CD4-positive, alpha-beta T cell treated with Interleukin-15 for 4 hours (primary cell): ENCODE results near the gene PEBP1.
"Not testable (repeated sequence)": the region's sequence is repeated elsewhere in the genome, so short reads cannot be mapped to it uniquely, and the experiment has no call there.

Experiments
- DNase-seq: peaks from one replicate; pipeline ENCODE4 v3.0.0-alpha.2; 2020; ENCODE audit warnings: low spot score

PEBP1 gene

GRCh38 chr12:118135788-118136558 lies at the start of gene PEBP1:
PEBP1 (plus strand) TSS chr12:118136124; CDS start chr12:118136210, 86 bp downstream.
- DNase-seq = peak; percentile 91

DNA sequence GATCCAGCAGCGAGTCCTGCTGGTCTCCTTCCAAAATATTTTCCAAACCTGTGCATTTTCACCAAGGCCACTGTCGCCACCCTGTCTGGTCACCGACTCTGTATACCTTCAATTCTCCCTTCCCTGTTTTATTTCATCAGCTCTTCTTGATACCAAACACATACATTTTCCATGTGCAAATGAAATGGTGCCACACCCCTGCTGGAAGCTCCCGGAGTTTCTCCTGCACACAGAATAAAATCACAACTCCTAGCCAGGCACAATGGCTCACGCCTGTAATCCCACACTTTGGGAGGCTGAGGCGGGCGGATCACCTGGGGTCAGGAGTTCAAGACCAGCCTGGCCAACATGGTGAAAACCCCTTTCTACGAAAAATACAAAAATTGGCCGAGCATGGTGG lies 46.1 kb upstream of the PEBP1 start:
- no peak for DNase-seq

- DNase-seq = no peak
Measured at GRCh38 chr12:118094039-118094438, 41.9 kb upstream of the PEBP1 start.

GRCh38 chr12:118098401-118098800 lies 37.5 kb upstream of the PEBP1 start:
- DNase-seq = no peak

DNA sequence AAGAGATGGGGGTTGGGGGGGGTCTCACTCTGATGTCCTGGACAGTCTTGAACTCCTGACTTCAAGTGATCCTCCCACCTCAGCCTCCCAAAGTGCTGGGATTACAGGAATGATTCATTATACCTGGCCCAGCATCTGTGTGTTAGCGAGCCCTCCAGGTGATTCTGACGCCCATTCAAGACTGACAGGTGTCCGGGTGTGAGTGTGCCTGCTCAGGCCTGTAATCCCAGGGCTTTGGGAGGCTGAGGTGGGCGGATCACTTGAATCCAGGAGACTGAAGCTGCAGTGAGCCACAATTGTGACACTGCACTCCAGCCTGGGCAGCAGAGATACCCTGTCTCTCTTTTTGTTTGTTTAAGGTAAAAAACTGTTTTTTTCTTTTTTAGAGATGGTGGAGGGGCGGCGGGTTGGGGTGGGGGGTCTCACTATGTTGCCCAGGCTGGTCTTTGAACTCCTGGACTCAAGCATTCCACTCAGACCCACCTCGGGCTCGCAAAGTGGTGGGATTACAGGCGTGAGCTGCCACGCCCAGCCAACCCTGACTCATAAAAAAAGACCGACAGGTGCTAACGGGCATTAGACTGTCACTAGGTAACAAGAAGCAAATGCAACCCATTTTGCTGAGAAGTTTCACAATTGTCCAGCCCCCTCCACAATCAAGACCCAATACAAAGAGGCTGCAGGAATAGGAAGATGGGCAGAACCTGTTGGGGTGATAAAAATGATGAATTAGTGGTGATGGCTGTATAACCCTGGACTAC lies 36.8 kb upstream of the PEBP1 start:
- DNase-seq = no peak

- no peak for DNase-seq
Measured at GRCh38 chr12:118101051-118101450, 34.9 kb upstream of the PEBP1 start.

DNA sequence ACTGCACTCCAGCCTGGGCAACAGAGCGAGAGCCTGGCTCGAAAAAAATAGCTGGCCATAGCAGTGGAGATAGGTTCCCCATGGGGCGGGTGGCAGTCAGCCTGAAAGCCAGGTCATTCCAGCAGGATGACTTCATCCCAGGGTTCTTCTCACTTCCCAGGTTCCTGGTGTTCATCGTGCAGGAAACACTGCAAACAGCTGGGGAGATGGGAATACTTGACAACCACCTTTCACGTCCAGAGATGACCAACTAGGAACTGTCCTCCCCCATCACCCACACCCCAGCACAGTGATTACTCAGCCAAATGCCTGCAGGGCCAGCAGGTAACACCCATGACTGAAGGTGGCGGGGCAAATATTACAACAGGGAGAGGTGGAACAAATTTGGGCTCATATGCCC lies 33.9 kb upstream of the PEBP1 start:
- DNase-seq = no peak

- DNase-seq = no peak
Measured at GRCh38 chr12:118102609-118103008, 33.3 kb upstream of the PEBP1 start.

GRCh38 chr12:118103201-118103600 lies 32.7 kb upstream of the PEBP1 start:
- DNase-seq = no peak

DNA sequence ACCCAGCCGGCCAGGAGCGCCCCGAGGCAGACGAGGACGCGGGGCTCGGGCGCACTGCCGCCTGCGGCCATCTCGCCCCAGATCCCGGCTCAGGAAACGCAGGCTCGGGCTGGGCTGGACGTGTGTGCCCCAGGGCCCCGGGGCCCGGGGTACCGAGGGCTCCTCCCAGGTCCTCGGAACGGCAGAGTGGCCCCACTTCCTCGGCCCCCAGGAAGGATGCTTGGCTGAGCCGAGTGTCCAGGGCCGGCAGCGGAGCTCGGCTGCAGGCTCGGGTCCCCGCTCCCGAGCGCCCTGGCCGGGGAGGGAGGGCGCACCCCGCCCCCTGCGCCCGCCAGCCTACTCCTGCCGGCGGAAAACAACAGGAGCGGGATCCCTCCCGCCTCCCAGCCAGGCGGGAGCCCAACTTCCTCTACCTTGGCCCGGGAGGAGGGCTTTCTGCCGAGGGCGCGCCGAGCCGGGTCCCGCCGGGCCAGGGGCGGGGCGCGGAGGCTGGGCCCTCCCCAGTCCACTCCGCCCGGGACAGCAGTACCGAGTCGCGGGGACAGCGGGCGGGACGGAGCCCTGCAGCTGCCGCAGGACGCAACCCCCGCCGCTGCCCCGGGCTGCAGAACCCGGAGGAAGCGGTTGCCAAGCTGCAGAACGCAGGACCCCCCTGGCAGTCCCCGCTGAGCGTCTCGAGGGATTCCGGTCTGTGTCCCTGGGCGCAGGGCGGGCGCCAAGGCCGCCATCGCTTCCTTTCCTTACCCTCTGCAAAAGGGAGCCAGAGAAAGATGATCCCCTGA lies 32.1 kb upstream of the PEBP1 start, which contains the start of gene VSIG10:
TSS of gene VSIG10 (minus strand) at position 411 of the 782 bp plus-strand sequence. CDS start at position 71, 340 bp downstream.
- DNase-seq = no peak

DNA sequence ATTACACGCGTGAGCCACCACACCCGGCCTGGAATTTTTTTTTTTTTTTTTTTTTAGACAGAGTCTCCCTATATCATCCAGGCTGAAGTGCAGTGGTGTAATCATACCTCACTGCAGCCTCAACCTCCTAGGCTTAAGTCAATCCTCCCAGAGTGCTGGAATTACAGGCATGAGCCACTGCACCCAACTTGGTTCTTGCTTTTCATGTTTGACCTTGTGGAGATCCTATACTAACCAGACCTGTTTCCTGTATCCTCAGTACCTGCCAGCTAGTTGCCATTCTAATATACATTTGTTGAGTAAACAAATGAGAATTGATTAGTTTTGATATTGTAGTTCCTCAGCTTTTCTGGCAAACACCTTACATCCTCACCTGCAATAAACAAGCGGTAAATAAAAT lies 28.9 kb upstream of the PEBP1 start:
- no peak for DNase-seq

DNA sequence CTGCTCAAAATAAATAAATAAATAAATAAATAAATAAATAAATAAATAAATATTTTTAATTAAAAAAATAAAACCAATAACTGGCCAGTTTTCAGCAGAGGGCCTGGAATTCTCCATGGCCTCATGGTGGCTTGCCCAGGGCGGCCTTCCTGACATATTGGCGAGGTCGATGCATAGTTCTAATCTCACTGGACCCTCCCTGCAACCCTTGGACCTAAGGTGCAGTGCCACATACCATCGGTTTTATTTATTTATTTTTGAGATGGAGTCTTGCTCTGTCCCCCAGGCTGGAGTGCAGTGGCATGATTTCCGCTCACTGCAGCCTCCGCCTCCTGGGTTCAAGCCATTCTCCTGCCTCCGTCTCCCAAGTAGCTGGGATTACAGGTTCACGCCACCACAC lies 28.2 kb upstream of the PEBP1 start:
- no peak for DNase-seq

DNA sequence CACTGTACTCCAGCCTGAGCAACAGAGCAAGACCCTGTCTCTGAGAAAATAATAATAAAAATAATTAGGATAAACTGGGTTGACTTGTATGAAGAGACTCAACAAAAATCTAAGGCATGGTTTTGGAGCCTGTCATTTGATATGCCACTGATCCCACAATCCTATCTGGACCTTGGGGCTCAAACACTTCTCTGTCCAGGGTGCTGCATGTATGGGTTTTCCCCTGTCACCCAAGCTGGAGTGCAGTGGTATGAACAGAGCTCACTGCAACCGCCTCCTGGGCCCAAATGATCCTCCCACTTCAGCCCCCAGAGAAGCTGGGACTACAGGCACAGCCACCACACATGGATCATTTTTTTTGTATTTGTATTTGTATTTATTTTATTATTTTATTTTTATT lies 26.8 kb upstream of the PEBP1 start:
- no peak for DNase-seq

DNA sequence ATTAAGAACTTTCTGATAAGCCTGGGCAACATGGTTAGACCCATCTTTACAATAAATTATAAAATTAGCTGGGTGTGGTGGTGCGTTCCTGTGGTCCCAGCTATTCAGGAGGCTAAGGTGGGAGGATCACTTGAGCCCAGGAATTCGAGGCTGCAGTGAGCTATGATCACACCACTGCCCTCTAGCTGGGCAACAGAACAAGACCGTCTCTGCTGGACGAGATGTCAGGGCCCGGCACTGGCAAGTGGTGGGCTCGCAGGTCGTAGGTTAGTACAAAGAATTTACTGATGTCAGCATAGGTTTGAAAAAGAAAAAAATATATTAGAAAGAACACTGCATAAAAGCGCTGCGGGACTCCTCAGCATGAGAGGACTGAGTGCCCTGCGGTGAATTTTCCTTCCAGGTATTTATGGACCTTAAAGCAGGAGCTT lies 16.5 kb upstream of the PEBP1 start:
- no peak for DNase-seq

- DNase-seq = peak; percentile 64
Measured at GRCh38 chr12:118120579-118121363, 15.2 kb upstream of the PEBP1 start.

DNA sequence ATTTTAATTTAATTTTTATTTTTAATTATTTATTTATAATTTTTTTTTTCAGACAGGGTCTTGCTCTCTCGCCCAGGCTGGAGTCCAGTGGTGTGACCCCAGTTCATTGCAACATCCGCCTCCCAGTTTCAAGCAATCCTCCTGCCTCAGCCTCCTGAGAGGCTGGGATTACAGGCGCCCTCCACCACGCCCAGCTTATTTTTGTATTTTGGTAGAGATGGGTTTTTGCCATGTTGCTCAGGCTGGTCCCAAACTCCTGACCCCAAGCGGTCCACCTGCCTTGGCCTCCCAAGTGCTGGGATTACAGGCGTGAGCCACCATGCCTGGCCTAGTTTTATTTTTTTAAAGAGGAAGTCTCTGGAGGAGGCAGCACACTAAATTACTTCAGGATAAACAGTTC lies 13.7 kb upstream of the PEBP1 start:
- no peak for DNase-seq

GRCh38 chr12:118124333-118124874 lies 11.5 kb upstream of the PEBP1 start:
- DNase-seq = no peak

DNA sequence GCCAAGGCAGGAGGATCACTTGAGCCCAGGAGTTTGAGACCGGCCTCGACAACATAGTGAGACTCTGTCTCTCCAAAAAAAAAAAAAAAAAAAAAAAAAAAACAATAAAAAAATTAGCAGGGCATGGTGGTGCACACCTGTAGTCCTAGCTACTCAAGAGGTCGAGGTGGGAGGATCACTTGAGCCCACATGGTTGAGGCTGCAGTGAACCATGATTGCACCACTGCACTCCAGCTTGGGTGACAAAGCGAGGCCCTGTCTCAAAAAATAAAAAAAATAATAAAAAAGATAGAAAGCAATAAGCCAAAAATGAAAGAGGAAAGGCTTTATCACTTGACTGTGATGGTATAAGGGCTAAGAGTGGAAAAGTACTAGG lies 10.2 kb upstream of the PEBP1 start:
- no peak for DNase-seq

- no peak for DNase-seq
Measured at GRCh38 chr12:118126119-118126757, 9.7 kb upstream of the PEBP1 start.

DNA sequence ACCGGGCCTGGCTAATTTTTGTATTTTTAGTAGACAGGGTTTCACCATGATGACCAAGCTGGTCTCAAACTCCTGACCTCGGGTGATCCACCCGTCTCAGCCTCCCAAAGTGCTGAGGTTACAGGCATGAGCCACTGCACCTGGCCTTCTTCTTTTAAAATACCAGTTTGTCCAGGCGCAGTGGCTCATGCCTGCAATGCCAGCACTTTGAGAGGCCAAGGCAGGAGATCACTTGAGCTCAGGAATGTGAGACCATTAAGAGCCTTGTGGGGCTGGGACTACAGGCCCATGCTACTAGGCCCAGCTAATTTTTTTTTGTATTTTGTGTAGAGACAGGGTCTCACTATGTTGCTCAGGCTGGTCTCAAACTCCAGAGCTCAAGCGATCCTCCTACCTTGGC lies 8.1 kb upstream of the PEBP1 start:
- DNase-seq = no peak

DNA sequence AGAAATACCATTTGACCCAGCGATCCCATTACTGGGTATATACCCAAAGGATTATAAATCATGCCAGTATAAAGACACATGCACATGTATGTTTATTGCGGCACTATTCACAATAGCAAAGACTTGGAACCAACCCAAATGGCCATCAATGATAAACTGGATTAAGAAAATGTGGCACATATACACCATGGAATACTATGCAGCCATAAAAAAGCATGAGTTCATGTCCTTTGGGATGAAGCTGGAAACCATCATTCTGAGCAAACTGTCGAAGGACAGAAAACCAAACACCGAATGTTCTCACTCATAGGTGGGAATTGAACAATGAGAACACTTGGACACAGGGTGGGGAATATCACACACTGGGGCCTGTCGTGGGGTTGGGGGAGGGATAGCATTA lies 6.5 kb upstream of the PEBP1 start:
- not testable (repeated sequence) for DNase-seq
